Medulla oblongata (tissue), 1 donor: ENCODE measurements around the gene MOB2.
A peak's percentile ranks its signal among the peaks of the same experiment; 100 is the strongest.

Experiments used
- DNase-seq: peaks from one replicate; pipeline ENCODE4 v3.0.0-alpha.2; 2015; ENCODE audit errors: extremely low spot score

MOB2 gene

DNA sequence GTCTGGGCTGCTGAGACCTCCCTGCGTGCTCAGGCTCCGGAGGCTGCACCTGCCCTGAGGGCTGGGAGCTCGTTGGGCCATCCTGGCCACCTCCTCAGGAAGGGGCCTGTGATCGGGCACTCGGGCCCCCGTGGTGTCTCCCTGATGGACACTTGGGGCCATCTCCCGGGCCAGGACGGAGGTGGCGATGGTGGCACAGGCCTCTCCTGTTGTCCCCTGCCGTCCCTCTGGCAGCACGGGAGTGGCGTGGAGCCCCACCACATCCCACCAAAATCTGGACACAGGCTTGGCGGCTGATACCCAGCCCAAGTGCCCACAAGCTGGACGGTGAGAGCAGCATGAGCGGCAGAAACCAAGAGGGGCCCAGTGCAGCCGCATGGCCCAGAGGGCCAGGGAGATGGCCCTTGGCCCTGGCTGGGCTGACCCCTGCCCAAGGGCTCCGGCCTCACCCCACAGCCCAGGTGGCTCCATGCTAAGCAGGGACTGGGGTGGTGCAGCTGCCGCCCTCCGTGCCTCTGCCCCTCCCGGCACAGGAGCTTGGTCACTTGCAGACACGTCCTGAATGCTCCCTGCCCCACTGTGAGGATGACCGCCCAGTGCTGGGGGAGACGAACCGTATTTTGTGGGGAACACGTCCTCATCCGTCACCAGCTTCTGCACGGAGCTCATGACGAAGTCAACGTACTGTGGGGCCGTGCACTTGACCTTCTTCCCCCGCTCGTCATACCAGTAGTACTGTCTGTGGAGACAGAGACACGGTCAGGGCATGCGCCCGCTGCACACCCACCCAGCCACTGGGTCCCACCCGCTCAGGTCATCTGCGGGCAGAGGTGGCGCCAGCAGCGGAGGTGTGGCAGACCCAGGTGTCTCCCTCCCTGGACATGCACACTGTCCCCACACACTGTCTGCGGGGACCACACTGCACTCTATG is 15.6 kb downstream of the MOB2 start:
- no peak for DNase-seq

DNA sequence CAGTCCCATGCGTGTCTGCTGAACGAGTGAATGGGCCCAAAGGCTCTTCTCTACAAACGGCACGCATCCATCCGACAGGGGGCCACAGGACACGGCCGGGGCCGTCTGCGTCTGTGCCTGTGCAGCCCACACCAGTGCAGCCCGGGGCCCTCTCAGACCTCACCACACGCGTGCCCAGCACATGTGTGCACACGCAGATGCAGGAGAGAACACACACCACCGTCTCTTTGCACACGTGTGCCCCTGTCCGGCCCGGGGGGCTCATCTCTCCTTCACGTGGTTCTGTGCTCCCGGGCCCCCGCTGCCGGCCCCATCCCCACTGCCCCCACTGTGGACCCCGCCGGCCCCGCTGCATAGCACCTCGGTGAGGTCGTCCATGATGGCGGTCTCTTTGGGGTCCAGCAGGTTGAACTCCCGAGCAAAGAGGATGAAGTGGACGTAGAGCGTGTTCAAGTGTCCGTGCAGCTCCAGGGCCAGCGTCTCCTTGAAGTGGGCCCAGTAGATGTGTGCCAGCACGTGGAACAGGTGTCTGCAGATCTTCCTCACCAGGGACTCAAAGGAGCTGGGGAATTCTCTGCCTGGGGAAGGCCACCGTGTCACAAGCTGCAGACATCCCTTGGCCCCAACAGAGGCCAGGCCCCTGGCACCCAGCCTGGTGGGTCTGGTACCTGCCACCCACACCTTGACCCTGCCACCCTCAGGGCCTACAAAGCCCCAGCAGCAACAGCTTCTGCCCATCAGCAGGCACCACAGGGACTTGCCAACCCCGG is 16.5 kb downstream of the MOB2 start:
- no peak for DNase-seq

DNA sequence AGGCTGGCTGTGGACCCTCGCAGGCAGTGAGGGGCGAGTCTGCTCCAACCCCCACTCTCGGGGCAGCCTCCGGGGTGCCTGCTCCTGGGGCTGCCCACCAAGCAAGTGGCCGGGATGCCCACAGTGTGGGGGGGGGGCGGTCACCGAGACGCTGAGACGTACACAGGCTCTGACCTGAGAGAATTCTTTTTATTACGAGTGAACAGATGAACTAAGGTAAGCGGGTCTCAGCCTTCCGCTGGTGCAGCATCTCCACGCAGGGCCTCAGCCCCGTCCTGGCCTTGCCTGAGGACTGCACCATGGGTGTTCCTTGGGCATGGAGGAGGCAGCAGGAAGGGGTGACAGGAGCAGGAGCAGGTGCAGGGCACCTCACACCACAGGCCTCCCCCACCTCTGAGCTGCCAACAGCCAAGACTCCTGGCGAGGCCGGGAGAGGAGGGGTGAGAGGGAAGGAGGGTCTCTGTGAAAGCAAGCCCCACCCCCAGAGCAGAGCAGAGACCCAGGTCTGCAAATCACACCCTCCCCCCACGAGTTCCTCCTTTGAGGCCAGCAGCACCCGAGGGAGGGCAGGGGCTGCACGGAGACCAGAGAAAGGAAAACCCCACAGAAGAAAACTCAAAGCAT is 17.2 kb downstream of the MOB2 start:
- no peak for DNase-seq

DNA sequence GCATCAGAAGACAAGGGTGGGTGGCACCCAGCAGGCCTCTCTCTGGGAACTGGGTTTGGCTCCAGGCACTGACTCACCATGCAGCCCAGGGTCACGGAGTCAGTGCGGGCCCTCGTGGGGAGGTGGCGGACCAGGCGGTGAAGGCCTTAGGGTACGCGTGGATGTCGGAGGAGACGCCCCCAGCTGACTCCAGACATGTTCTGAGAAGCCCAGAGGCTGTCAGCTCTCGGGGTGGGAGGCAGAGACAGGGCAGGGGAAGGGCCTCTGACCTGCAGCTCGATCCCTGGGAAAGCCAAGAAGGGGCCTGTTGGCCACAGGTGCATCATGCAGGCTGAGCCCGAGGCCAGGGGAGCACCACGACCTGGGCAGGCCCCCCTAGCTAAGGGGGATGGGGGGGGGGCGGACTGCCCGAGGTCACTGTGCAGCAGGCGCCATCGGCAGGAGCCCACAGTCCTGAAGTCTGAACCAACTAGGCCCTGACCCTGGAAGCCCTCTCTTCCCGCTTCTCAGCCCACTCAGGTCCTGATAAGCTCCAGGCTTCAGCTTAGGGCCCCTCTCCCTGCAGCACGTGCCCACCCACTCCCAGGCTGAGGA is 18.0 kb downstream of the MOB2 start:
- no peak for DNase-seq

DNA sequence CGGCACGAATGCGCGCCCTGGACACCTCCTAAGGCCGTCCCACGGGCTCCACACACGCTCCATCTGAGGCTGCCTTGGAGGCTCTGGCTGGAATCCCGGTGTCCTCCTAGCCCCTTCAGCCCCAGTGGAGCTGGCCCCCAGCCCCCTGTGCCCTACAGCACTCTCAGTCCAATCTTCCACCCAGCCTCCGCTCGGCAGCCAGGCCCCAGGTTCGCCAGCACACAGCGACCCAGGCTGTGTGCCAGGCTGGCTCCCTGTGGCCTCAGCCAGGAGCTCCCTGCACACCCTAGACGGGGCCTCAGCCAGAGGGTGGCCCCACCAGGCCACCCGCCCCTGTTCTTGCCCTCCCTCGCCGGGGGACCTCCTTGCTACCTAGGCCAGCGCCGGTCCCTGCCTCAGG is 18.6 kb downstream of the MOB2 start:
- no peak for DNase-seq

DNA sequence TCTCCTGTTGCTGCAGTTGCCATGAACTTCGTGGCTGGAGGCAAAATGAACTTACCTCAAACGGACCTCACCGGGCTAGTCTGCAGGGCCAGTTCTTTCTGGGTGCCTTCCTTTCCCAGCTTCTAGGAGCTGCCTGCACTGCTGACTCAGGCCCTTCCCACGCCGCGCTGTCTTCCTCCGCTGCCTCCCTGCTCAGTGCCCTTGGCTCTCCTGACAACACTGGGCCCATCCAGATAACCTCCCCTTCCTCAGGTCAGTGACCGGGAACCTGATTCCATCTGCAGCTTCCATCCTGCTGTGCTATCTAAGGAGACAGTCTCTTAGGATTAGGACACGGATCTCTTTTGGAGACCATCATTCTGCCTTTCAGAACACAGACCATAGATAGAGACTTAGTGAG is 19.3 kb downstream of the MOB2 start:
- DNase-seq: no peak

DNA sequence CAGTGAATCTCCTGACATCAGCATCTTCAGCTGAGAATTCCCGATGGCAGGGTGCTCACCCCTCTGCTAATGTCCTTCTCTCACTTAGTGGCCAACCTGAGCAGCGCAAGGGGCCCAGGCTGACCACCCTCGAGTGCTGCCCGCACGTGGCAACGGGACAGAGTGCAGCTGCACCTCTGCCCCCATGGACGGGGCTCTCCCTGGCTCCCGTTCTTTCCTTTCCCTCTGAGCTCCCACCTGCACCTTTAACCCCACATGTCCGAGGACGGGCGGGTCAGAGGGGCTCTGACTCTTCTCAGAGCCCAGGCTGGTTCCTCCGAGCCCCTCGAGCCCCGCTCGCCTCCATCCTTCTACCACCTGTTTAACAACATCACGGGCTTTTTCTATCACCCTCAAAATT is 19.8 kb downstream of the MOB2 start:
- DNase-seq: no peak

DNA sequence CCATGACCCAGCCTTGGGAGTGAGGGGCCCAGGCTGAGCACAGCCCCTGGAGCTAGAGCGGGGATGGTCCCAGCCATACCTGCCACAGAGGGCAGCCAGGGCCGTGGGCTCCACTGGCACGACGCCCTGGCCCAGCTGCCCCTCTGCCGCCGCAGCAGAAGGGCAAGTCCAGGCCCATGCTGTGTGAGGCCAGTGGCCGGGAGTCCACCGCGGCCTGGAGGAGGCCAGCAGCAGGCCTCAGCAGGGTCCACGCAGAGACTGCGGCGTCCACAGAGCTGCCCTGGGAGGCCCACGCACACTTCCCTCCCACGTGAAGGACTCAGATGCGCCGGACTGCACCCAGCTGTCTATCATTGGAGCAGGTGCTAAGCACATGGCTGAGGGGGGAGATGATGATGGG is 23.5 kb downstream of the MOB2 start:
- no peak for DNase-seq

DNA sequence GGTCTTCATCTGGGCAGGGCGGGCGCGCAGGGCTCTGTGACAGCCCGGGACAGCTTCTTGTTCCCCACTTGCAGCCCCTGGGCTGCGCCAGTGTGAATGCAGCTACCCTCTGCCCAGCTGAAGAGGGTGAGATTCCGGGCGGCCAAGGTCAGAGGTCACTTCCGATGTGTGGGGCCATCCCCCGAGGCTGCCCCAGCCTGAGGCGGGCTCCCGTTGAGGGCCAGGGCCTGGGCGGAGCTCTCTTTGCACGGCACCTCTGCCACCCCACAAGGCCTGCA is 23.9 kb downstream of the MOB2 start:
- DNase-seq: no peak

DNA sequence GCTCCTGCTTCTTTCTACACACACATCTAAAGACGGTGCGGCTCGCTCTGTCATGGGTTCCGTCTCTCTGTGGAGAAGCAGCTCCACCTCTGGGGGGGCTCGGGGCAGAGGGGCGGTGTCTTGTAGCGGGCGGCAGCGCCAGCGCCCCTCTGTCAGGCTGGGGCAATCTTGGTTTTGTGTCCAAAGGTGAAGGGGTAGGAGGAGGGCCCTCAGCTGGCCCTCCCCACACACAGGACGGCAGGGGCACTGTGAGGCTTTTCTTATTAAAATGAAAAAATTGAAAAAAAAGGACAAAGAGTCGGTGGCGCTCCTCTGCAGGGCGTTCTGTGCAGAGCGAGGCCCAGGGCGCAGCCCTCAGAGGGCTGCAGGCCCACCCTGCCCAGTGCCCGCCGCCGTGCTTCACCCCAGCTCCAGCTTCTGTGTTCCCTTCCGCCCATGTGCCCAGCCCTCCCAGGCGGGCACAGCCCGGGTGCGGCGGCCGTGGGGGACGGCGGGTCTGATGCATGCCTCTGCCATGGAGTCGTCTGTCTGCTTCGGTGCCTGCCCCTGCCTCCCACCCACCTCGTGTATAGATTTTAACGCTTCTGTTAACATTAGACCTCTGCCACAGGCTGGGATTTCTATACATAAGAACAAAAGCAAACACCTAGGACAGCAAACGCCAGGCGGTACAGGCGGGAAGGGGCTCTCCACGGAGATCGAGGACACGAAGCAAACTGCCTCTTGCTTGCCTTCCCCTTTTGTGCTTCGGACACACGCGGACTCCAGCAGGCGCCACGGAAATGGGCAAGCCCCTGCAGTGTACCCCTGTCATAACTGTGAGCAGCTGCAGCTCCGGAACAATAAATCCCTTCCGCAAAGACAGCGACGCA is 24.5 kb downstream of the MOB2 start:
- DNase-seq: no peak

DNA sequence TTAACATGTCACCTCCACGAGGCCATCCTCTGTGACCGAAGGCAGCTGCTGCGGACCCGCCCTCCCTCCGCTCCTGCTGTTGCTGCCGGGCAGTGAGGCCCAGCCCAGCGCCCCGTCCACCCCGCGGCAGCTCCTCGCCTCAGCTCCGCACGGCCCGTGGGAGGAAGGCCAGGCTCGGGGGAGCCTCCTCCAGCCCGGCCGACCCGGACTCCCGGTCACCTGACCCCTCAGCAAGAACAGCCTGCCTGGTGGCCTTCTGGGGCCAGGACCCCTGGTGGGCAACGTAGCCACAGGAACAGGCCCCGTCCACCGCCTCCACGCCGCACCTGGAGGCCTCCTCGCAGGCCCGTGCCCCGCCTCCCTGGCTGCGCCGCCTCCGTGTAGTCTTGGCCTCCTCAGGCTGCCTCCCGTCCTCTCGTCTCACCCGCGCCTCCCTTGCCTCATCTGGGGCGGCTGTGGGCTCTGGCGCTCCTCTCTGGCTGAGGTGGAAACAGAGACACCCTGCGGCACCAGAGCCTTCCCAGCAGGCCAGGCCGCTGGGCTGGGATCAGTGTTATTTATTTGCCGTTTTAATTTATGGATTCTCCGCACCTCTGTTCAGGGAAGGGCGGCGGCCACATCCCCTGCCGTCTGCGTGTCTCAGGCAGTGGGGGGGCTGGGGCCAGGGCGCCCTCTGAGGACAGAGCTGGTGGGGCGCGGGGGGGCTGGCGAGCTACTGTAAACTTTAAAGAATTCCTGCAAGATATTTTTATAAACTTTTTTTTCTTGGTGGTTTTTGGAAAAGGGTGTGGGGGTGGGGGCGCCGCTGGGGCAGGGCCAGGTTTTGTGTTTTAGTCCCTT is 25.4 kb downstream of the MOB2 start:
- no peak for DNase-seq

DNA sequence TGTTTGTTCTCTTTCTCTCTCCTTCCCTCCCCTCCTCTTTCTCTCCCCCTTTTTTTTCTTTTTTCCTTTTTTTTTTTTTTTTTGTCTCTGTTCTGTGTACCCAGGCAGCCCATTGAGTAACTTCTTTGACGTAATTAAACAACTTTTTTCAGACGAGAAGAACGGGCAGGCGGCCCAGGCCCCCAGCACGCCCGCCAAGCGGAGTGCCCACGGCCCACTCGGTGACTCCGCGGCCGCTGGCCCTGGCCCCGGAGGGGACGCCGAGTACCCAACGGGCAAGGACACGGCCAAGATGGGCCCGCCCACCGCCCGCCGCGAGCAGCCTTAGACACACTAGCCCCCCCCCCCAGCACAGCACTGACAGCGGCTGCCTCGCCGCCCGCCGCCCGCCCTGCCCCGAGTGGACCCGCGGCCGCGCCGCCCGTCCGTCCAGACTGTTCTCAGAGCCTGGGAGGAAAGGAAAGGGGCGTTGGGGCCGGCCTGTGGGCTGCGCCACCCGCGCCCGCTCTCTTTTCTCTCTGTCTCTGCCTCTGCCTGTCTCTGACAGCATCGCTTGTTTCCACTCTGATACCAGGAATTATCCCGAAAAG is 26.1 kb downstream of the MOB2 start:
- DNase-seq: peak; percentile 72

DNA sequence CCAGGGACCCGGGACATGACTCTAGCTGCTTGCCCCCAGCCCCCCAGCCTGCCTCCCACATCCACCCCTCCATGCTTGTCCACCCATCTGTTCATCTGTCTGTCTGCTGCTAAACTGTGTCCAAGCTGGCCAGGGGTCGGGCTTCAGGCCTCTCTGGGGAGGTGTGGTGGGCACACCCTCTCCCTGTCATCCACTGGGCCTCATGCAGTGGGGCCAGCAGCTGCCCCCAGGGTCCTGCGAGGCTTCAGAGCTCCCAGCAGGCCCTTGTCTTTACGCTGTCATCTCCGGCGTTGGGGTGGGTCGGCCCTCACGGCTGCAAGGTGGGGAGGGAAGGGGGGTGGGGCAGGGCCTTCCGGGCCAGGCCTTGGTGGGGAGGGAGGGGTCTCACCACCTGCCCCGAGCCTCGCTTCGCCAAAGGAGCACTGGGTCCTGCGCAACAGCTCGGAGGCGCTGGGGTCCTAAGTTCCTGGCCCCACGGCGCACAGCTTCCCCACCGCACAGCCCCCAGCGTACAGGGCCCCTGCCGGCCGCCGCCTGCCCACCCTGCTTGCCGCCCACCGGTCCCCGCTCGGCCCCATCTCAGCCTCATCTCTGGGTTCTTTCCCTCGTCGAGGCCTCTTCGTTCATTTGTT is 26.7 kb downstream of the MOB2 start:
- DNase-seq: no peak

DNA sequence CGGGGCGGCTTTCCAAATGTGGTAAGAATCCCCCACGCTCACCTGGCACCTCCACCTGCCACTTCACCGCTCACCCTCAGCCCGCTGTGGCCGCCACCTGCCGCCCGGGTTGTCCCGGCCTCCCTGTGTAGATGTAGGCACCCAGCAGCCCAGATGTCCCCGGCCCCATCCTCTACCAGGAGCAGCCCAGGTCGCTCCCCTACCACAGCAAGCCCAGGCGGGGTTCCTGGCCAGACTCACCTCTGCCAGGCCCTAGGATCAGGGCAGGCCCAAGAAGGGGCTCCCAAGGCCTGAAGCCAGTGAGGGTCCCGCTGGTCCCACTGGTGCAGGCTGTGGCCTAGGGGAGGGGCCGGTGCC is 27.4 kb downstream of the MOB2 start:
- no peak for DNase-seq

DNA sequence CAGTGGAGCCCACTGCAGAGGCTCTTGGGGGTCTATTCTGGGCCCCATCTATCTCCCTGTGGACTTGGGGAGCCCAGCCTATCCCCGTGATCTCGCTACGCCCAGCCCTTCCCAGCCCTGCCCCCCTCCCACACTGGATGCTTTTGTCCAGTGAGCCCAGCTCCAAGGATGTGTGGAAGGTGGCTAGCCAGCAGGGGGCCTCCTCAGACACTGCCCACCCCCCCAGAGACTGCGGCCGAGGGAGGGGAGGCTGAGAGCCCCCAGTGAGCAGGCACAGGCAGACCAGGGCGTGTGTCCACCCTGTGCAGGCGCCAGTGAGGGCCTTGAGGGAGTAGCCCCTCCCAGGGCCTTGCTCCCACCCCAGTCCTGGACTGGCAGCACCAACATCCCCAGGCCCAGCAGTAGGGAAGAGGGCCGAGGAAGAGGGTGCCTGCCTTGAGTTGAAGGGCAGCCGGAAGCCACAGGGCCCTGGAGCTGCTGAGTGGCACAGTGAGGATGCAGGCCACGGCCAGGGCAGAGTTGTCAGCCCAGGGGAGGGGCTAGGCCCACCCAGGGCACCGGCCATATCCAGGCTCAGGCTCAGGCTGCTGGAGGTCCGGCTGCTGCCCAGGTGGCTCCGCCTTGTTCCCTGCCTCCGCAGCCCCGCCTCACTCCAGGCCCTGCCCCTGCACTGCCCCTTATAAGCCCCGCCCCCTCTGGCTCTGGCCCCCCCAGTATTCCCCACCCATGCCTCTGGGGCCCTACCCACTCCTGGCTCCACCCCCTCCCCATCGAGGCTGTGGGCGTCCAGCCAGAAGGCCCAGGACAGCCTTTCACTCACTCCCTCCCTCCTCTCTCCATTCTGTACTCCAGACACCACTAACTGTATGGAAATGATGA is 28.0 kb downstream of the MOB2 start:
- peak; percentile 41 for DNase-seq

DNA sequence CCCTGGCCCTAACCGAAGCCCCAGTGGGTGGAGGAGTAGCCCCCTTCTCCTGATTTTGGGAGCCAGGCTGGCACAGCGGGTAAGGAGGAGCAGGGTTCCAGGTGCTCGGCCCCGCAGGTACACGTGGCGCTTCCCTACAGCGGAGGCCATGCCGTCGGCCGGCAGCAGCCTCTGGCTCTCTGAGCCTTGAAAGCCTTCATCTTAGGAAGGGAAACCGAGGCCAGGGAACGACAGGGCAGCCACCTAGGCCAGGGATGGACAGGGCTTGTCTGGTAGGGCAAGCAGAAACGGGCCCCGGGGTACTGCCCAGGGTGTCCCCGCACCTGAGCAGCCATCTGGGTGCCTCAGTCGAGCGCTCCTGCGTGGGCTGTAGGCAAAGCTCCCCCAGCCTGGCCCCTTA is 28.7 kb downstream of the MOB2 start:
- DNase-seq: no peak

DNA sequence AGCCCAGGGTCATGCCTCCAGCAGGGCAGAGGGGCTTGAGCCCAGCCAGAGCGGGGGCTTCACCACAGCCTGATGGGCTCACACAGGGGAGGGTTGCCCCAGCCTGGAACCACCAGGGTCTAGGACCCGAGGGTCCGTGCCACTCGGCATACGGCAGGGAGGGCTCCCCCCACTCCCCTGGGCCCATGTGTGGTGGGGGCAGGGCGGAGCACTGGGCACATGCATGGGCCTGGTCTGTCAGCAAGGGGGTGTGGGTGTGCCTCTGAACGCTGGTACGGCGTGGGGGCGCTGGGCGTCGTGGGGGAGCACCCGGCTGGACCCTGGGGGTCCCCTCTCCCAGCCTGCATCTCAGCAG is 29.3 kb downstream of the MOB2 start:
- no peak for DNase-seq

DNA sequence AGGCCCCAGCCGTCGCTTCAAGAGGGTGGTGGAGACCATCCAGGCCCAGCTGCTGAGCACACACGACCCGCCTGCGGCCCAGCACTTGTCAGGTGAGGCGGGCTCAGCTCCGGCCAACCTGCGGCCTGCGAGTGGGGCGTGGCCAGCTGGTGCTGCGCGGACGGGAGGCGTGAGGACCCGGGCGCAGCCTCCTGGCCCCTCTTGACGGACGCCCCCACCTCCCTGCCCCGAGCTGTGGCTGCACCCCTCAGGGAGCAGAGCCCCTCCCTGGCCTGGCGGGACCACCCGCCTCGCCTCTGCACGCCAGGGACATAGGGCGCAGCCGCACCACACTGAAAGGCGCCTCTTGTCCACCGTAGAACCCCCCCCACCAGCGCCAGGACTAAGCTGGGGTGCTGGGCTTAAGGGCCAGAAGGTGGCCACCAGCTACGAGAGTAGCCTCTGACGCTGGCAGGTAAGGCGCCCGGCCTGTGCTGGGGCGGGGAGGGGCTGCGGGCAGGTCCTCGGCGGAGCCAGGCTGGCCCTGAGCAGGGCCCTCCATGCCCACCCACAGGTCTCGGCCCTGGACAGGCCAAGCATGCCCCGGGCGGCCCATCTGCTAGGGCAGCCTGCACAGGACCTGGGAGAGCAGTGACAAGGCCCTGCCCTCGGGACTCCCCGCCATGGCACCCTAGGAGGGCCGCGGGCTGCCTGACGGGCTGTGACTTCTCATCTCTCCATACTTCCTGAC is 29.8 kb downstream of the MOB2 start:
- DNase-seq: no peak
